WTC11 (cell line): Measurements from ENCODE around the gene GALNT13. TPM values are rescaled to one million over a fixed set of nuclear protein-coding genes. Genes with fewer than 3 reads are reported as not detected.

Experiments
- ATAC-seq: fragments of 200-7000 bp; cut with Tn5 transposase; 2 replicates; pipeline ENCODE4 v1.10.0; 2021; ENCODE audit warnings: mild to moderate bottlenecking, moderate library complexity
- CTCF ChIA-PET: fragments of 300-600 bp; sonication (Branson Sonifier 250); formaldehyde crosslinking; loops from one replicate; lab custom pipeline; 2021; ENCODE audit warnings: antibody characterized with exemption; lab: Charles Lee
- POLR2A ChIA-PET: fragments of 350-600 bp; sonication (Branson Sonifier 250); formaldehyde crosslinking; loops from one replicate; lab custom pipeline; 2021; ENCODE audit warnings: antibody characterized with exemption; lab: Charles Lee
- DNase-seq: peaks from one replicate; pipeline ENCODE4 v3.0.0; 2021; ENCODE audit warnings: low spot score
- H3K27ac Mint-ChIP-seq: 2 replicates; pipeline ENCODE4 v1.8.0; 2021; ENCODE audit warnings: mixed read lengths
- H3K27me3 Mint-ChIP-seq: 2 replicates; pipeline ENCODE4 v1.8.0; 2021; ENCODE audit warnings: low read depth, mild to moderate bottlenecking, moderate library complexity, mixed read lengths
- H3K36me3 Mint-ChIP-seq: 2 replicates; pipeline ENCODE4 v1.8.0; 2021; ENCODE audit warnings: mixed read lengths
- H3K4me1 Mint-ChIP-seq: 2 replicates; pipeline ENCODE4 v1.8.0; 2022; ENCODE audit warnings: mixed read lengths
- H3K4me3 Mint-ChIP-seq: 2 replicates; pipeline ENCODE4 v1.8.0; 2021; ENCODE audit warnings: mild to moderate bottlenecking, moderate library complexity, mixed read lengths
- H3K9me3 Mint-ChIP-seq: 2 replicates; pipeline ENCODE4 v1.8.0; 2021; ENCODE audit warnings: mixed read lengths
- AR ChIP-seq: fragments of 250-450 bp; sonication (Bioruptor Pico); IDR thresholded peaks from 2 replicates; pipeline ENCODE4 v1.9.0; 2021; ENCODE audit warnings: mild to moderate bottlenecking
- ATF6 ChIP-seq: sonication (generic); formaldehyde crosslinking; IDR thresholded peaks from 2 replicates; pipeline ENCODE4 v1.8.1; 2023; ENCODE audit warnings: mild to moderate bottlenecking, missing genetic modification reagents
- CREM ChIP-seq: sonication (generic); formaldehyde crosslinking; IDR thresholded peaks from 2 replicates; pipeline ENCODE4 v1.8.1; 2022; ENCODE audit warnings: mild to moderate bottlenecking, missing genetic modification reagents, moderate library complexity
- CTCF ChIP-seq: fragments of 200-600 bp; IDR thresholded peaks from 2 replicates; pipeline ENCODE4 v1.8.0; 2022; ENCODE audit warnings: antibody characterized with exemption
- E2F4 ChIP-seq: sonication (generic); formaldehyde crosslinking; IDR thresholded peaks from 2 replicates; pipeline ENCODE4 v1.8.1; 2022; ENCODE audit warnings: low read depth, mild to moderate bottlenecking, moderate library complexity, missing genetic modification reagents, borderline replicate concordance
- ESRRA ChIP-seq: sonication (generic); formaldehyde crosslinking; IDR thresholded peaks from 2 replicates; pipeline ENCODE4 v1.8.1; 2022; ENCODE audit warnings: mild to moderate bottlenecking, missing genetic modification reagents, borderline replicate concordance
- FOXP1 ChIP-seq: sonication (generic); formaldehyde crosslinking; IDR thresholded peaks from 2 replicates; pipeline ENCODE4 v1.8.0; 2022; ENCODE audit warnings: missing genetic modification reagents, mild to moderate bottlenecking, moderate library complexity, borderline replicate concordance
- GTF2I ChIP-seq: fragments of 250-450 bp; sonication (Bioruptor Pico); conservative IDR thresholded peaks from 2 replicates; pipeline ENCODE4 v1.4.0; 2021; ENCODE audit warnings: mild to moderate bottlenecking
- IRF2 ChIP-seq: sonication (generic); formaldehyde crosslinking; IDR thresholded peaks from 2 replicates; pipeline ENCODE4 v1.8.0; 2022; ENCODE audit warnings: low read depth, missing genetic modification reagents, borderline replicate concordance
- KAT7 ChIP-seq: sonication (generic); formaldehyde crosslinking; IDR thresholded peaks from 2 replicates; pipeline ENCODE4 v1.8.1; 2023; ENCODE audit warnings: missing genetic modification reagents, mild to moderate bottlenecking, borderline replicate concordance
- MAX ChIP-seq: sonication (generic); formaldehyde crosslinking; IDR thresholded peaks from 2 replicates; pipeline ENCODE4 v1.8.0; 2022; ENCODE audit warnings: mild to moderate bottlenecking, missing genetic modification reagents
- MLX ChIP-seq: sonication (generic); formaldehyde crosslinking; IDR thresholded peaks from 2 replicates; pipeline ENCODE4 v1.8.1; 2023; ENCODE audit warnings: mild to moderate bottlenecking, missing genetic modification reagents, moderate library complexity
- MYBL2 ChIP-seq: sonication (generic); formaldehyde crosslinking; IDR thresholded peaks from 2 replicates; pipeline ENCODE4 v1.8.1; 2023; ENCODE audit warnings: mild to moderate bottlenecking, moderate library complexity, missing genetic modification reagents
- NR2C2 ChIP-seq: sonication (generic); formaldehyde crosslinking; IDR thresholded peaks from 2 replicates; pipeline ENCODE4 v1.8.0; 2022; ENCODE audit warnings: mild to moderate bottlenecking, missing genetic modification reagents
- TEAD4 ChIP-seq: sonication (generic); formaldehyde crosslinking; IDR thresholded peaks from 2 replicates; pipeline ENCODE4 v1.8.0; 2022; ENCODE audit warnings: mild to moderate bottlenecking, missing genetic modification reagents
- ZBTB21 ChIP-seq: sonication (generic); formaldehyde crosslinking; IDR thresholded peaks from 2 replicates; pipeline ENCODE4 v1.8.1; 2023; ENCODE audit warnings: mild to moderate bottlenecking, missing genetic modification reagents, borderline replicate concordance
- ZBTB43 ChIP-seq: sonication (generic); formaldehyde crosslinking; IDR thresholded peaks from 2 replicates; pipeline ENCODE4 v1.8.1; 2023; ENCODE audit warnings: mild to moderate bottlenecking, missing genetic modification reagents
- ZNF121 ChIP-seq: sonication (generic); formaldehyde crosslinking; IDR thresholded peaks from 2 replicates; pipeline ENCODE4 v1.8.0; 2023; ENCODE audit warnings: missing genetic modification reagents
- ZNF219 ChIP-seq: sonication (generic); formaldehyde crosslinking; IDR thresholded peaks from 2 replicates; pipeline ENCODE4 v1.8.0; 2023; ENCODE audit warnings: missing genetic modification reagents, mild to moderate bottlenecking, borderline replicate concordance
- ZNF281 ChIP-seq: sonication (generic); formaldehyde crosslinking; IDR thresholded peaks from 2 replicates; pipeline ENCODE4 v1.8.0; 2023; ENCODE audit warnings: mild to moderate bottlenecking, missing genetic modification reagents
- total RNA-seq: library from RNA; stranded (reverse); gene quantifications from 3 replicates; pipeline ENCODE4 v1.2.3, GENCODE V29; 2021

GALNT13 gene
- total RNA-seq, 1 experiment from 2014 or later: 9.9 TPM

- TF ChIP-seq ZBTB21 (CRISPR knock-in tag): no peak
- TF ChIP-seq ESRRA (CRISPR knock-in tag): no peak
- TF ChIP-seq ZNF219: no peak
- TF ChIP-seq KAT7 (CRISPR knock-in tag): no peak
Measured at GRCh38 chr2:153873052-153874048, 1.6 kb downstream of the GALNT13 start (continued).

GRCh38 chr2:153875801-153876466 is 4.2 kb downstream of the GALNT13 start:
- Mint-ChIP-seq H3K9me3 (no peaks in the 10 kb centered on the region), H3K27me3 (peaks cover 29% of the 10 kb centered on the region), H3K4me3 (no peak overlapping the region), H3K4me1 (peaks cover 21% of the 10 kb centered on the region), H3K36me3 (no peaks in the 10 kb centered on the region), H3K27ac (no peak overlapping the region)
- no peak for ATAC-seq
- ChIA-PET POLR2A (no interaction called here), CTCF (no interaction called here)
- no peak for DNase-seq
- TF ChIP-seq MYBL2 (CRISPR knock-in tag) (no peak), ZBTB43 (CRISPR knock-in tag) (no peak), TEAD4 (no peak), GTF2I (CRISPR knock-in tag) (no peak), IRF2 (CRISPR knock-in tag) (no peak), CREM (CRISPR knock-in tag) (no peak), AR (no peak), KAT7 (CRISPR knock-in tag) (no peak), ZNF121 (CRISPR knock-in tag) (no peak), ZNF219 (no peak), MAX (no peak), E2F4 (CRISPR knock-in tag) (no peak), ATF6 (no peak), ZNF281 (CRISPR knock-in tag) (no peak), CTCF (no peak), FOXP1 (CRISPR knock-in tag) (no peak), MLX (CRISPR knock-in tag) (no peak), ZBTB21 (CRISPR knock-in tag) (no peak), NR2C2 (CRISPR knock-in tag) (no peak)
